ENCODE measurements around the gene CHRNE. TPM values are rescaled to one million over a fixed set of nuclear protein-coding genes. Genes with fewer than 3 reads are reported as not detected.

CHRNE gene
- total and polyA plus RNA-seq, 7 donors: 0.16 to 1.1 (median 0.34) TPM

- H3K4me1 ChIP-seq: peaks cover 33% of the 10 kb centered on the region
- TF ChIP-seq CTCF (IDR thresholded peaks at IDR 0.05): no peak
- peaks cover 0 to 49% of the 10 kb centered on the region in 2 donors for H3K36me3 ChIP-seq (ENCODE audit: insufficient read depth in 1 of 2, low read depth in 1 of 2)
- DNase-seq (peak in 1 of 2 donors; percentile 46), ATAC-seq (no peak)
- no peaks in the 10 kb centered on the region for H3K27me3 ChIP-seq (ENCODE audit: insufficient read depth in 3 of 3, low read length in 2 of 3)
- peak overlapping the region; percentile 96 for H3K27ac ChIP-seq
- H3K9me3 ChIP-seq: no peaks in the 10 kb centered on the region
- H3K4me3 ChIP-seq: peak overlapping the region; percentile 97
- WGBS, 3 donors: 15 to 27% (median 18%) methylated on average over 7 of the region's 7 CpGs
- intact Hi-C loops (cut with DNase I): no loop called here
These were observed 44.1 kb upstream of the CHRNE start for GRCh38 chr17:4947010-4947410.

DNA sequence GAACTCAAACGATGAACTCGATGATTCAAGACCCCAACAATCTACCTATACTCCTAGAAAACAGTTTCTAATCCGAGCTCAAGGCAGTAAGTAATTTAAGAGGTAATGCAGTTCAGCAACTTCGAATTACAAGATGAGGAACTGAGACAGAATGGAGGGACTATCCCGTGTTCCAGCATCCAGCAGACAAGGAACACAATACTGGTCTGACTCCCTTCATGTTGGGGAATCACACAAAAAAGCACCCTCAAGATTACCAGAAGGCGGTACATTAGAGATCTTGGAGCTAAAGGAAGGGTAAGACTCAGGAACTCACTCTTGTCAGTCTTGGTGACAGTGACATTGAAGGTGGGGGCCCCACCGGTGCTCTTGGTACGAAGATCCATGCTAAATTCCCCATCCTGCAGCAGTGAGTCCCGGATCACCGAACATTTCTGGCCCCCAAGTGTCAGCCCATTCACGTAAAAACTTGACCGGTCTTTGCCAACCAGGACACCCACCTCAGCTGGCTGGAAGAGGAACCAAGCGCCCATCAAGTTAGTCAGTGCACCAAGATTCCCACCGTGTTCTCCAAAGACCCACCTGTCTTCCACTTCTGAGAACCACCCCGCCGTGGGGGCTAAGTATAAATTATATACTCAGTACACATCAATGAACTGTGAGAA, 43.5 kb upstream of the CHRNE start:
- Histone ChIP-seq H3K36me3 (ENCODE audit: insufficient read depth in 1 of 2, low read depth in 1 of 2) (peaks cover 0 to 51% of the 10 kb centered on the region in 2 donors), H3K27ac (peak overlapping the region; percentile 96), H3K4me1 (peaks cover 36% of the 10 kb centered on the region), H3K27me3 (ENCODE audit: insufficient read depth in 3 of 3, low read length in 2 of 3) (no peaks in the 10 kb centered on the region), H3K9me3 (no peaks in the 10 kb centered on the region), H3K4me3 (peak overlapping the region; percentile 97)
- no peak for DNase-seq
- TF ChIP-seq CTCF (IDR thresholded peaks at IDR 0.05): no peak
- 19 to 27% (median 20%) methylated on average over 16 of the region's 16 CpGs for WGBS, 3 donors
- ATAC-seq: no peak
- intact Hi-C loops (cut with DNase I): no loop called here

GRCh38 chr17:4945944-4946280, 43.0 kb upstream of the CHRNE start:
- 6 to 27% (median 24%) methylated on average over 3 to 4 of the region's 4 CpGs for WGBS, 3 donors
- Histone ChIP-seq H3K4me1 (peaks cover 41% of the 10 kb centered on the region), H3K27ac (peak overlapping the region; percentile 96), H3K36me3 (ENCODE audit: insufficient read depth in 1 of 2, low read depth in 1 of 2) (peaks cover 0 to 51% of the 10 kb centered on the region in 2 donors), H3K9me3 (no peaks in the 10 kb centered on the region), H3K4me3 (peak overlapping the region; percentile 97), H3K27me3 (ENCODE audit: insufficient read depth in 3 of 3, low read length in 2 of 3) (no peaks in the 10 kb centered on the region)
- no peak for TF ChIP-seq CTCF (IDR thresholded peaks at IDR 0.05)
- DNase-seq: no peak
- ATAC-seq: no peak
- intact Hi-C loops (cut with DNase I): no loop called here

- Histone ChIP-seq H3K27me3 (ENCODE audit: insufficient read depth in 3 of 3, low read length in 2 of 3) (no peaks in the 10 kb centered on the region), H3K27ac (peak overlapping the region; percentile 96), H3K36me3 (ENCODE audit: insufficient read depth in 1 of 2, low read depth in 1 of 2) (peaks cover 0 to 51% of the 10 kb centered on the region in 2 donors), H3K4me3 (peak overlapping the region; percentile 97), H3K9me3 (no peaks in the 10 kb centered on the region), H3K4me1 (peaks cover 36% of the 10 kb centered on the region)
- DNase-seq: peak; percentile 86 to 90
- 23 to 35% (median 23%) methylated on average over 7 of the region's 7 CpGs for WGBS, 3 donors
- TF ChIP-seq CTCF (IDR thresholded peaks at IDR 0.05): no peak
- peak; percentile 48 to 62 (median 58) for ATAC-seq
- intact Hi-C loops (cut with DNase I): no loop called here
These were observed 42.5 kb upstream of the CHRNE start for GRCh38 chr17:4945176-4945943.
